Right forelimb (tissue), 1 donor: ENCODE measurements around the gene COL4A1.

Experiments
- DNase-seq: peaks from one replicate; pipeline ENCODE4 v3.0.0-alpha.2; 2018

The COL4A1 gene

GRCh38 chr13:110232756-110233155 is 74.2 kb downstream of the COL4A1 start:
- DNase-seq, result peak; percentile 73

GRCh38 chr13:110232142-110232541 is 74.8 kb downstream of the COL4A1 start:
- peak; percentile 34 for DNase-seq

GRCh38 chr13:110231348-110232047 is 75.5 kb downstream of the COL4A1 start:
- peak; percentile 24 for DNase-seq

GRCh38 chr13:110230661-110231347 is 76.2 kb downstream of the COL4A1 start:
- DNase-seq, result peak; percentile 9

- peak; percentile 37 for DNase-seq
Measured at GRCh38 chr13:110229905-110230563, 76.9 kb downstream of the COL4A1 start.

- DNase-seq, result peak; percentile 45
Measured at GRCh38 chr13:110228936-110229904, 77.7 kb downstream of the COL4A1 start.

GRCh38 chr13:110227864-110228643 is 78.9 kb downstream of the COL4A1 start:
- DNase-seq, result peak; percentile 32

- no peak for DNase-seq
Measured at GRCh38 chr13:110227416-110227815, 79.5 kb downstream of the COL4A1 start.

GRCh38 chr13:110225609-110226574 is 81.1 kb downstream of the COL4A1 start:
- no peak for DNase-seq

- no peak for DNase-seq
Measured at GRCh38 chr13:110225003-110225402, 82.0 kb downstream of the COL4A1 start.

GRCh38 chr13:110224519-110224918 is 82.4 kb downstream of the COL4A1 start:
- no peak for DNase-seq

- no peak for DNase-seq
Measured at GRCh38 chr13:110221406-110222117, 85.4 kb downstream of the COL4A1 start.

GRCh38 chr13:110220471-110220870 is 86.5 kb downstream of the COL4A1 start:
- no peak for DNase-seq

GRCh38 chr13:110218581-110219201 is 88.3 kb downstream of the COL4A1 start:
- DNase-seq, result no peak

GRCh38 chr13:110217811-110218210 is 89.1 kb downstream of the COL4A1 start:
- DNase-seq, result no peak

GRCh38 chr13:110217085-110217484 is 89.9 kb downstream of the COL4A1 start:
- DNase-seq, result peak; percentile 78

GRCh38 chr13:110216398-110217041 is 90.4 kb downstream of the COL4A1 start:
- DNase-seq, result no peak

- no peak for DNase-seq
Measured at GRCh38 chr13:110216006-110216397, 91.0 kb downstream of the COL4A1 start.

- no peak for DNase-seq
Measured at GRCh38 chr13:110215606-110216005, 91.4 kb downstream of the COL4A1 start.
